Keratinocyte (primary cell): ENCODE results near the gene MARCHF6. TPM values are rescaled to one million over a fixed set of nuclear protein-coding genes. Genes with fewer than 3 reads are reported as not detected.

Experiments
- DNase-seq: peaks from one replicate; pipeline ENCODE4 v3.0.0-alpha.2; 2011; ENCODE audit warnings: low read depth, missing footprints, low spot score
- FAIRE-seq: peaks from 2 replicates; lab custom pipeline; 2011; peaks lifted over from hg19 to GRCh38; lab: Jason Lieb, UNC
- H2AFZ ChIP-seq: 2 replicates; pipeline ENCODE4 v1.6.0; 2012; ENCODE audit warnings: low read length, control low read depth, inconsistent platforms; ENCODE audit not compliant: control insufficient read depth
- H3K27ac ChIP-seq: 2 replicates; pipeline ENCODE4 v1.5.1; 2011; ENCODE audit warnings: low read length; ENCODE audit not compliant: control insufficient read depth, insufficient read depth
- H3K27me3 ChIP-seq: 3 replicates; pipeline ENCODE4 v1.6.0; 2011; ENCODE audit warnings: low read length; ENCODE audit not compliant: control insufficient read depth, insufficient read depth; ENCODE audit errors: extremely low read depth
- H3K36me3 ChIP-seq, 2 experiments: 2 replicates in 1 of 2; 3 replicates in 1 of 2; pipeline ENCODE4 v1.5.1; 2011; ENCODE audit warnings: low read length in 2 of 2, mild to moderate bottlenecking in 1 of 2; ENCODE audit not compliant: control insufficient read depth in 2 of 2, insufficient read depth in 2 of 2; ENCODE audit errors: extremely low read depth in 1 of 2
- H3K4me1 ChIP-seq: 3 replicates; pipeline ENCODE4 v1.5.1; 2011; ENCODE audit warnings: low read length; ENCODE audit not compliant: control insufficient read depth, insufficient read depth; ENCODE audit errors: extremely low read depth
- H3K4me2 ChIP-seq: 3 replicates; pipeline ENCODE4 v1.6.0; 2011; ENCODE audit warnings: low read depth, low read length; ENCODE audit not compliant: control insufficient read depth, insufficient read depth; ENCODE audit errors: extremely low read depth
- H3K4me3 ChIP-seq, 3 experiments: fragments of 200-600 bp in 1 of 3; sonication (generic) in 1 of 3; 2 replicates in 2 of 3; 3 replicates in 1 of 3; pipeline ENCODE4 v1.5.1; 2011 to 2016; ENCODE audit warnings: low read length in 3 of 3, mild to moderate bottlenecking in 3 of 3, control low read depth in 2 of 3, inconsistent platforms in 1 of 3, low read depth in 1 of 3, mixed read lengths in 1 of 3, mixed run types in 1 of 3, moderate library complexity in 1 of 3; ENCODE audit not compliant: control insufficient read depth in 2 of 3, insufficient read depth in 2 of 3; ENCODE audit errors: extremely low read depth in 1 of 3
- H3K79me2 ChIP-seq: 2 replicates; pipeline ENCODE4 v1.6.0; 2012; ENCODE audit warnings: low read length; ENCODE audit not compliant: control insufficient read depth, insufficient read depth
- H3K9ac ChIP-seq: 3 replicates; pipeline ENCODE4 v1.6.0; 2011; ENCODE audit warnings: low read length; ENCODE audit not compliant: control insufficient read depth, insufficient read depth; ENCODE audit errors: extremely low read depth
- H3K9me1 ChIP-seq: 3 replicates; pipeline ENCODE4 v1.6.0; 2011; ENCODE audit warnings: low read length; ENCODE audit not compliant: control insufficient read depth, insufficient read depth; ENCODE audit errors: extremely low read depth
- H3K9me3 ChIP-seq: 2 replicates; pipeline ENCODE4 v1.5.1; 2012; ENCODE audit warnings: low read depth, low read length; ENCODE audit not compliant: control insufficient read depth
- H4K20me1 ChIP-seq: 3 replicates; pipeline ENCODE4 v1.6.0; 2011; ENCODE audit warnings: low read length; ENCODE audit not compliant: control insufficient read depth, insufficient read depth; ENCODE audit errors: extremely low read depth
- CTCF ChIP-seq, 3 experiments: IDR thresholded peaks in 1 of 3; conservative IDR thresholded peaks in 1 of 3; optimal IDR thresholded peaks in 1 of 3; 2 replicates in 2 of 3; 3 replicates in 1 of 3; pipeline versions ENCODE3 to v1.5.1; 2011; ENCODE audit warnings: low read length in 3 of 3, mild to moderate bottlenecking in 3 of 3, moderate library complexity in 2 of 3, control low read depth in 1 of 3, inconsistent platforms in 1 of 3; ENCODE audit not compliant: insufficient read depth in 2 of 3; ENCODE audit errors: extremely low read depth in 1 of 3
- EZH2 ChIP-seq: IDR thresholded peaks from one replicate; pipeline ENCODE4 v1.6.1; 2012; ENCODE audit warnings: inconsistent platforms, mild to moderate bottlenecking, low read length, moderate library complexity
- dilution Hi-C: fragments of 300-500 bp; cut with MboI; formaldehyde crosslinking; loops from one replicate; pipeline ENCODE4 v1.7.0; 2020; ENCODE audit warnings: low sequenced_read_pairs; ENCODE audit not compliant: extremely low pct_ligation_motif_present
- polyA plus RNA-seq, 5 experiments: library from polyadenylated mRNA; depleted of rRNA in 3 of 5; stranded (reverse) in 3 of 5; stranded (forward) in 1 of 5; unstranded in 1 of 5; fragments of >200 nt; gene quantifications; 1 replicate in 1 of 5; 2 replicates in 3 of 5; 3 replicates in 1 of 5; pipeline versions ENCODE4 v1.2.1 to v1.2.3, GENCODE V29; 2011 to 2012; ENCODE audit warnings: missing spikeins in 2 of 5, low read depth in 1 of 5, low replicate concordance in 1 of 5

MARCHF6 gene
- polyA plus RNA-seq, 1 donor (not counting 4 experiments of a cell fraction or from before 2014, with no cell fraction given), result 196 TPM

GRCh38 chr5:10358999-10359398 lies 5.5 kb downstream of the MARCHF6 start:
- Histone ChIP-seq H3K9me3 (no peaks in the 10 kb centered on the region), H4K20me1 (peaks cover 3% of the 10 kb centered on the region), H3K36me3 (no peaks in the 10 kb centered on the region), H3K4me2 (no peak overlapping the region), H3K4me1 (peaks cover 13% of the 10 kb centered on the region), H3K27me3 (no peaks in the 10 kb centered on the region), H3K79me2 (peaks cover 99% of the 10 kb centered on the region), H3K4me3 (no peak overlapping the region), H2AFZ (no peak overlapping the region), H3K9me1 (no peaks in the 10 kb centered on the region), H3K9ac (no peak overlapping the region), H3K27ac (no peak overlapping the region)
- dilution Hi-C loops, result no loop called here
- no peak for DNase-seq
- FAIRE-seq, result no peak
- no peak for TF ChIP-seq CTCF (optimal IDR thresholded peaks at IDR 0.05 in 1 of 3, IDR thresholded peaks at IDR 0.05 in 1 of 3, conservative IDR thresholded peaks at IDR 0.05 in 1 of 3; ENCODE audit: extremely low read depth in 1 of 3, insufficient read depth in 2 of 3, low read length in 3 of 3)
- TF ChIP-seq EZH2, result no peak

GRCh38 chr5:10360686-10361085 lies 7.2 kb downstream of the MARCHF6 start:
- no peak for FAIRE-seq
- peaks cover 5% of the 10 kb centered on the region for H4K20me1 ChIP-seq
- peaks cover 16% of the 10 kb centered on the region for H3K4me1 ChIP-seq

More at GRCh38 chr5:10360686-10361085, 7.2 kb downstream of the MARCHF6 start:
- H3K4me2 ChIP-seq, result no peak overlapping the region
- no peaks in the 10 kb centered on the region for H3K9me1 ChIP-seq
- no peak overlapping the region for H3K4me3 ChIP-seq
- peaks cover 96% of the 10 kb centered on the region for H3K79me2 ChIP-seq
- dilution Hi-C loops, result no loop called here
- no peak overlapping the region for H3K9ac ChIP-seq
- no peaks in the 10 kb centered on the region for H3K27me3 ChIP-seq
- no peak for TF ChIP-seq EZH2
- TF ChIP-seq CTCF (optimal IDR thresholded peaks at IDR 0.05 in 1 of 3, IDR thresholded peaks at IDR 0.05 in 1 of 3, conservative IDR thresholded peaks at IDR 0.05 in 1 of 3; ENCODE audit: extremely low read depth in 1 of 3, insufficient read depth in 2 of 3, low read length in 3 of 3), result no peak
- no peaks in the 10 kb centered on the region for H3K9me3 ChIP-seq
- H3K27ac ChIP-seq, result no peak overlapping the region
- H3K36me3 ChIP-seq, result no peaks in the 10 kb centered on the region
- H2AFZ ChIP-seq, result no peak overlapping the region
- no peak for DNase-seq
